ACHN (cell line): ENCODE results near the gene SELENOI.
A peak's percentile ranks its signal among the peaks of the same experiment; 100 is the strongest.
"Not testable (repeated sequence)": the region's sequence is repeated elsewhere in the genome, so short reads cannot be mapped to it uniquely, and the experiment has no call there.

Experiments used
- DNase-seq: peaks from one replicate; pipeline ENCODE4 v3.0.0-alpha.2; 2015
- in situ Hi-C: cut with HindIII; loops from 2 replicates; pipeline ENCODE4 v1.10.0; 2017; ENCODE audit warnings: low sequenced_read_pairs, low pct_ligation_motif_present, low pct_unique_long_range_greater_than_20kb

Gene SELENOI

GRCh38 chr2:26345545-26346453 is at the start of gene SELENOI:
Gene SELENOI (plus strand): TSS chr2:26346143. CDS start chr2:26346233, 90 bp downstream.
- in situ Hi-C loops = no loop called here
- DNase-seq = peak; percentile 100

GRCh38 chr2:26297061-26297460 is 48.9 kb upstream of the SELENOI start:
- DNase-seq = no peak

GRCh38 chr2:26298286-26298637 is 47.7 kb upstream of the SELENOI start:
- DNase-seq = no peak
- in situ Hi-C loops = no loop called here

More at GRCh38 chr2:26297061-26297460, 48.9 kb upstream of the SELENOI start:
- in situ Hi-C loops = no loop called here

- in situ Hi-C loops = no loop called here
- no peak for DNase-seq
These were observed 47.1 kb upstream of the SELENOI start for GRCh38 chr2:26298638-26299393.

GRCh38 chr2:26299471-26300101 is 46.4 kb upstream of the SELENOI start:
- DNase-seq = peak; percentile 70
- in situ Hi-C loops = no loop called here

GRCh38 chr2:26300234-26300925 is 45.6 kb upstream of the SELENOI start:
- in situ Hi-C loops = no loop called here
- DNase-seq = no peak

GRCh38 chr2:26302846-26303245 is 43.1 kb upstream of the SELENOI start:
- in situ Hi-C loops = no loop called here
- DNase-seq = no peak

GRCh38 chr2:26305094-26305493 is 40.8 kb upstream of the SELENOI start:
- in situ Hi-C loops, DNase-seq: not testable (repeated sequence)

GRCh38 chr2:26305540-26305939 is 40.4 kb upstream of the SELENOI start:
- in situ Hi-C loops = no loop called here
- no peak for DNase-seq

GRCh38 chr2:26309921-26310320 is 36.0 kb upstream of the SELENOI start:
- in situ Hi-C loops = no loop called here

GRCh38 chr2:26312471-26312870 is 33.5 kb upstream of the SELENOI start:
- DNase-seq = no peak
- in situ Hi-C loops = no loop called here

More at GRCh38 chr2:26309921-26310320, 36.0 kb upstream of the SELENOI start:
- no peak for DNase-seq

GRCh38 chr2:26313446-26313845 is 32.5 kb upstream of the SELENOI start:
- DNase-seq = no peak
- in situ Hi-C loops = no loop called here

- in situ Hi-C loops = no loop called here
- DNase-seq = no peak
These were observed 31.7 kb upstream of the SELENOI start for GRCh38 chr2:26314243-26314642.

- in situ Hi-C loops = no loop called here
- DNase-seq = peak; percentile 47
These were observed 29.9 kb upstream of the SELENOI start for GRCh38 chr2:26316041-26316440.

GRCh38 chr2:26316845-26317244 is 29.1 kb upstream of the SELENOI start:
- in situ Hi-C loops = no loop called here

GRCh38 chr2:26317377-26318105 is 28.4 kb upstream of the SELENOI start:
- DNase-seq = no peak
- in situ Hi-C loops = no loop called here

More at GRCh38 chr2:26316845-26317244, 29.1 kb upstream of the SELENOI start:
- DNase-seq = no peak

- in situ Hi-C loops = no loop called here
- no peak for DNase-seq
These were observed 27.0 kb upstream of the SELENOI start for GRCh38 chr2:26318950-26319349.

GRCh38 chr2:26324479-26324878 is 21.5 kb upstream of the SELENOI start:
- DNase-seq, in situ Hi-C loops: not testable (repeated sequence)
